Measurements from ENCODE around the gene FADD.

The FADD gene

DNA sequence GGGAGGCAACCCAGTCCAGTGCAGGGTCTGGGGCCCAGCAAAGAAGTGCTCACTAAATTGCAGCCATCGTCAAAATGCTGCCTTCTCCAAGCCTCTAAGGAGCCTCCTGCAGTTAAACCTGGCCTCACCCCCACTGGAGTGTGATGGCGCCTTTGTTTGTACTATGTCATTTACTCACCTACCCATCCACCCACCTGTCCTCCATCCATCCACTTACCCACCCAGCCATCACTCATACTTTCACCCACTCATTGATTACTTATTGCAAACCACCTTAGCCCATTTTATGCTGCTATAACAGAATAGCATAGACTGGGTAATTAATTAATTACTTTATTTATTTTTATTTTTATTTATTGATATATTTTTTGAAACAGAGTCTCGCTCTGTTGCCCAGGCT lies 38.6 kb downstream of the FADD start:
- no peak for DNase-seq

GRCh38 chr11:70242885-70243284 lies 39.8 kb downstream of the FADD start:
- no peak for DNase-seq

GRCh38 chr11:70243912-70244652 lies 41.0 kb downstream of the FADD start:
- DNase-seq = no peak

- no peak for DNase-seq
Measured at GRCh38 chr11:70244698-70245097, 41.6 kb downstream of the FADD start.

DNA sequence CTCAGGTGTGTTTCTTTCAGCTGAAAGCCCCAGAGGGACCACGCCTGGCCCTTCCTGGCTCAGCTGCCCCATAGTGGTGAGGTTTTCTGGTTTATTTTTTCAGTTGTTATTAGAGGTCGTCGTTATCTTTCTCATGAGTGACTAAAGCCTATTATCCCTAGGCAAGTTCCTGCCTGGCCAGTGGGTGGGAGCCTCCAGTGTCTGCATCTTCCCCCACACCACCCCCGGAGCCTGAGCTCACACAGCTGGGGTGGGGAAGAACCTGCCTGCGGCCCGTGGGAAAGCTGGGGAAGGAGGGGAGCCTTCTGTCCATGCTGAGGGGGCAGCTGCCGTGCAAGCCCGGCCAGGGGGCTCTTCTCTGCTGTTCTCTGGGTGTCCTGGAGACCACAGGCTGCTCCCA lies 43.1 kb downstream of the FADD start:
- no peak for DNase-seq

DNA sequence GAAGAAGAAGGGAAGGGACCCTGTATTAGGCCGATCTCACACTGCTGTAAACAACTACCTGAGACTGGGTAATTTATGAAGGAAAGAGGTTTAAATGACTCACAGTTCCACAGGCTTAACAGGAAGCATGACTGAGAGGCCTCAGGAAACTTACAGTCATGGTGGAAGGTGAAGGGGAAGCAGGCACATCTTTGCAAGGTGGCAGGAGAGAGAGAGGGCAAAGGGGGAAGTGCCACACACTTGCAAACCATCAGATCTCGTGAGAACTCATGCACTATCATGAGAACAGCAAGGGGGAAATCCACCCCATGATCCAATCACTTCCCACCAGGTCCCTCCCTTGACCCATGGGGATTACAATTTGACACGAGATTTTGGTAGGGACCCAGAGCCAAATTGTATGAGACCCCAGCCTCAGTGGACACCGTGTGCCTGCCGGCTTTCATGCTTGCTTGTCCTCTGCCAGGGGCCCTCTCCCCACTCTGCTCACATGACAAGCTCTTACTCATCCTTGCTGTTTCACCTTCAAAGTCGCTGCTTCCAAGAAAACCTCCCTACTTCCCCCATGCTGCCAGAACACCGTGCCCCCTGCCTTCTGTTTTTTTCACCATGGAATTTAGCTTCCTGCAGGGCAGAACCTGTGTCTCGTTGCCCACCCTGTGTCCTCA lies 44.1 kb downstream of the FADD start:
- DNase-seq = no peak

DNA sequence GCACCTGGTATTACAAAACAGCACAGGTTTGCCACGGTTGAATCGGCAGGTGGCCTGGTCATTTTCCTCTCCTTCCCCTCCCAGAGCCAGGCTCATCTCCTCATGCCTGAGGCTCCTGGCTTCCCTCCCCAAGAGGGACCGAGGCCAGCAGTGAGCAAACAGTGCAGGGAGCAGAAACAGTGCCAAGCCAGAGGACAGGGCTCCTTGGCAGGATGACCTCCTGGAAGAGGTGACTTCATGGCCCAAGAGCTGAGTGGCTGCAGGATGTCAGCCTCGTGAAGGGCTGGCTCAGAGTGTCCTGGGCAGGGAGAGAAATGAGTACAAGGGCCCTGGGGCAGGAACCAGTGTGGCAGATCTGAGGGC lies 44.6 kb downstream of the FADD start:
- DNase-seq = no peak

DNA sequence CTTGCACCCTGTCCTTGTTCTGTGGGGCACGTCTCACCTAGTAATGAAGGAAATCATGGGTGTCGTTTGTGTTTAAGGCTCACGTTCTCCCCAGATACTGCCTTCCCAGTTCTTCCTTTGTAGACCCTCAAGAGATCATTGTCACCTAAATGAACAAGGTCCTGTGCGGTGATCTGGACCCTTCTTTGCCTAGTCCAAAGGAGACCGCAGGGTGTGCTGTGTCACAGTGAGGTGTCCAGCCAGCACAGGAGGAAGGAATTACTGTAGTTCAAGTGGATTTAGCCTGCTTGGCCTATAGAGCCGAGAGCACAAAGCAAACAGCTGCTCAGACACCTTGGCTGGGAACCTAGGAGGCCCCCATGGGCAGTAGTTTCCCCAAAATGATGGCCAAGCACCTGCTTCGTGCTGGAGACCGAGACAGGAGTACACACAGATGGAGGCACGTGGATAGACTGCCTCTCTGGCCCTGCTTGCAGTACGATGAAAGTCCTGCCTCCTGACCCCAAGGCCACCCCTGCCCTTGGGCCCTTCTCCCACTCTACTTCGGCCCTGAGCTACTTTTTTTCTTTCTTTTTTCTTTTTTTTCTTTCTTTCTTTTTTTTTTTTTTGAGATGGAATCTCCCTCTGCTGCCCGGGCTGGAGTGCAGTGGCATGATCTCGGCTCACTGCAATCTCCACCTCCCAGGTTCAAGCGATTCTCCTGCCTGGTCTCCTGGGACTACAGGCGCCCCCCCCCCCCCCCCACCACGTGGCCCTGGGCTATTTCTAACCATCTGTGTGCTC lies 48.0 kb downstream of the FADD start:
- no peak for DNase-seq

DNA sequence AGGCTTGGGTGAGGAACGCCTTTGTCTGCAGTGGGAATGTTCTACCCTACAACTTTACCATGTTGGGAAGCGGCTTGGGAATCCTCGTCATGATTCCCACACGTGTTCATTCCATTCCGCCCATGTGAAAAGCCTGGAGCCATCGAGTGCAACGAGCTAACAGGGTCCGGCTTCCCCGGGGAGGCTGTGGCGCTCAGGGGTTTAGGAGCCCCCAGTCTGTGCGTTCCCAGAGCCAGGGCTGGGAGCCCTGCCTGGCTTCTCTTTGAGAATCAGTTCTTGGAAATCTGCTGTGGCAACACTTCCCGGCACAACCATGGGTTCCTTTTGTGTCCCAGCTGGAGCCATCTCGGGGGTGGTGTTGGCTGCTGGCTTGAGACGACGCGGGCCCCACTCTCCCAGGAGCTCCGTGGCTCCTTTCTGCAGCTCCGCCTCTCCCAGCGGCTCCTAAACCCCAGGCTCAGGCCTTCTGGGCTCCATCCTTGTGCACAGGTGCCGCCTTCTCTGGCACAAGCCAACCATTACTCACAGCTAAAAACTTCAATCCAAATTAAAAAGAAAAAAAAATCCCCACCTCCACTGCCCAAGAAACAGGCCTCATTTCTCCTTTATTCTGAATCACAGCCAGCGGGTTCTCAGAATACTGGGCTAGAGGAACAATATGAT lies 48.7 kb downstream of the FADD start:
- DNase-seq = no peak

DNA sequence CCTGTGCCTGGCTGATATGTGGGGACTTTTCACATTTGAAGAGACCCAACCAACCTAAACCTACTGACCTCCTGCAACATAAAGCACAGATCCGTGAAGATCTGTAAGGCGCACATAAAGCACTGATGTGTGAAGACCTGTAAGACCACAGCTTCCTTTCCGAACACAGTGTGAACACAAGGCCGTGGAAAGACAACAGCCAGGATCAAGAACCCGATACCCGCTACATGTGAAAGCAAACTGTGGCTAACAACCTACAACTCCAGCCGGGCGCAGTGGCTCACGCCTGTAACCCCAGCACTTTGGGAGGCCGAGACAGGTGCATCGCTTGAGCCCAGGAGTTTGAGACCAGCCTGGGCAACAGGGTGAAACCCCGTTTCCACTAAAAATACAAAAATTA lies 49.7 kb downstream of the FADD start:
- no peak for DNase-seq

DNA sequence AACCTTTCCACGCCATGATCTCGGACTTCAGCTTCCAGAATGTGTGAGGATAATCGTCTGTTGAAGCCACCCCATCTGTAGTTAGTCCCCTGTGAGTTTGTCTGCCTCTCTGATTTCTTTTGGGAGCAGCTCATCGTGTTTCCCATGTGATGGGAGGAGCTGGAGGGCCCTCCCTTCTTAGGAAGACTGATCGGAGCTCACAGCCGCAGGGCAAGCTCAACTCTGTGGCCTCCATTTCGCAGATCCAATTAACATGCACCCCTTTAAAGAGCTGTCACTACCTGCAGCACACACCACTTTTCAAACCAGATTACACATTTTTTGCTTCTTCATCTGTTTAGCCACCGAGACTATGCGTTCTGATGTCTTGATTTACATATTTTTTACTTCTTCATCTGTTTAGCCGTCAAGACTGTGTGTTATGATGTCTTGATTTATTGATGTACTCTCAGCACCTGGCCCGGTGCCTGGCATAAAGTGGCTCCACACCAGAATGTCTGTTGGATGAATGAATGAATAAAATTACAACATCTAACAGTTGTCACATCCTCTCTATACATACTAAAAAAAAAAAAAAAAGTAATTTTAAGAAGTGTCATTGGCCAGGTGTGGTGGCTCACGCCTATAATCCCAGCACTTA lies 52.5 kb downstream of the FADD start:
- DNase-seq = no peak

All from NCI-H2227 treated with DMSO at 0.1 percent for 48 hours (cell line).